GM20000 (cell line): ENCODE data around the gene TRIM71.

Source experiments
- DNase-seq: peaks from one replicate; pipeline ENCODE4 v3.0.0; 2012; ENCODE audit warnings: low spot score
- CTCF ChIP-seq: IDR thresholded peaks from 2 replicates; pipeline ENCODE4 v1.5.1; 2012; ENCODE audit warnings: mild to moderate bottlenecking, control low read depth; ENCODE audit errors: extremely low read depth, missing control alignments

The TRIM71 gene

GRCh38 chr3:32855350-32855953, 37.7 kb downstream of the TRIM71 start:
- TF ChIP-seq CTCF, result no peak
- no peak for DNase-seq

GRCh38 chr3:32856355-32856889, 38.6 kb downstream of the TRIM71 start:
- DNase-seq, result no peak
- TF ChIP-seq CTCF, result no peak

GRCh38 chr3:32856901-32857507, 39.2 kb downstream of the TRIM71 start:
- TF ChIP-seq CTCF, result no peak
- DNase-seq, result no peak

- DNase-seq, result no peak
- TF ChIP-seq CTCF, result no peak
Measured at GRCh38 chr3:32857921-32858320, 40.1 kb downstream of the TRIM71 start.

- DNase-seq, result no peak
- TF ChIP-seq CTCF, result no peak
Measured at GRCh38 chr3:32859604-32860237, 41.9 kb downstream of the TRIM71 start.

- DNase-seq, result no peak
- TF ChIP-seq CTCF, result no peak
Measured at GRCh38 chr3:32860499-32860898, 42.7 kb downstream of the TRIM71 start.

- no peak for TF ChIP-seq CTCF
Measured at GRCh38 chr3:32861681-32862080, 43.9 kb downstream of the TRIM71 start.

More at GRCh38 chr3:32861681-32862080, 43.9 kb downstream of the TRIM71 start:
- no peak for DNase-seq
